NT2/D1 (cell line): ENCODE data around the gene ZSCAN5A.

ENCODE experiments used
- SUZ12 ChIP-seq: IDR thresholded peaks from 2 replicates; pipeline ENCODE4 v1.6.1; 2011; ENCODE audit not compliant: insufficient read length, insufficient read depth; ENCODE audit errors: extremely low read depth
- YY1 ChIP-seq: IDR thresholded peaks from 2 replicates; pipeline ENCODE4 v1.6.1; 2011; ENCODE audit not compliant: insufficient read length, insufficient read depth
- ZNF274 ChIP-seq: IDR thresholded peaks from 2 replicates; pipeline ENCODE4 v1.6.1; 2011; ENCODE audit warnings: mild to moderate bottlenecking, low read depth, low read length

DNA sequence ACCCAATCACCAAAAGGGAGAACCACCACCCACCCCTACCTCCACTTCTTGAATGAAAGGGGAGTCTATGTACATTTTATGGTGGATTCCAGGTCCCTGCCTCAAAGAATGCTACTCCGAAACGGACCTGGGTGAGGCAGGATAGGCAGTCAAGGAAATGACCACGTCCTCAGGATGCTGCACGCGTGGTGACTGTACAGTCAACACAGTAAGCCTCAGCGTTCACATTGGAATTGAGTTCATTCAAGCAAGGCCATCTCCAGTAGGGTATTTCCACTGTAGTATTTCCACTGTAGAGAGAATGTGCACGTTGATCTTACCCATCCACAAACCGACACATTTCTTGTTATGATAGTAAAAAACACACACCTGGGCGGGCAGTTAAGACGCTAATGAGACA lies 95.7 kb downstream of the ZSCAN5A start:
- TF ChIP-seq YY1 = no peak
- no peak for TF ChIP-seq SUZ12
- TF ChIP-seq ZNF274 = no peak
